Measurements from ENCODE around the gene ALB.

DNA sequence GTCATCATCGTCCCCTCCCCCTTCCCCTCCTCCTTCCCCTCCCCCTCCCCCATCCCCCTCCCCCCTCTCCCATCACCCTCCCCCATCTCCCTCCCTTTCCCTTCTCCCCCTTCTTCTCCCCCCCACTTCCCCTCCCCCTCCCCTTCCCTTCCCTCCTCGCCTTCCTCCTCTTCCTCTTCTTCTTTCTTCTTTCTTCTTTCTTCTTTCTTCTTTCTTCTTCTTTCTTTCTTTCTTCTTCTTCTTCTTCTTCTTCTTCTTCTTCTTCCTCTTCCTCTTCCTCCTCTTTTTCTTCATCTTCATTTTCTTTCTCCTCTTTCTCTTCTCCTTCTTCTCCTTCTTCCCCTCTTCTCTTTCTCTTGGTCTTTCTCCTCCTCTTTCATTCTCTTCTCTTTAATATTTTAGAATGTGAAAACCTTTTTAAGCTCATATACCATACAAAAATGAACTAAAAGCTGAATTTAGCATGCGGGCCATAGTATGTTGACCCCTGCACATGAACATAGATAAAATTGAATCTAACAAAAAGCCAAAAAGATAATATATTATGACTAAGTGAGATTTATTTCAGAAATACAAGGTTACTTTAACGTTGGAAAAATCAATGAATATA, 56.9 kb downstream of the ALB start:
- TF ChIP-seq, protein P1, sequence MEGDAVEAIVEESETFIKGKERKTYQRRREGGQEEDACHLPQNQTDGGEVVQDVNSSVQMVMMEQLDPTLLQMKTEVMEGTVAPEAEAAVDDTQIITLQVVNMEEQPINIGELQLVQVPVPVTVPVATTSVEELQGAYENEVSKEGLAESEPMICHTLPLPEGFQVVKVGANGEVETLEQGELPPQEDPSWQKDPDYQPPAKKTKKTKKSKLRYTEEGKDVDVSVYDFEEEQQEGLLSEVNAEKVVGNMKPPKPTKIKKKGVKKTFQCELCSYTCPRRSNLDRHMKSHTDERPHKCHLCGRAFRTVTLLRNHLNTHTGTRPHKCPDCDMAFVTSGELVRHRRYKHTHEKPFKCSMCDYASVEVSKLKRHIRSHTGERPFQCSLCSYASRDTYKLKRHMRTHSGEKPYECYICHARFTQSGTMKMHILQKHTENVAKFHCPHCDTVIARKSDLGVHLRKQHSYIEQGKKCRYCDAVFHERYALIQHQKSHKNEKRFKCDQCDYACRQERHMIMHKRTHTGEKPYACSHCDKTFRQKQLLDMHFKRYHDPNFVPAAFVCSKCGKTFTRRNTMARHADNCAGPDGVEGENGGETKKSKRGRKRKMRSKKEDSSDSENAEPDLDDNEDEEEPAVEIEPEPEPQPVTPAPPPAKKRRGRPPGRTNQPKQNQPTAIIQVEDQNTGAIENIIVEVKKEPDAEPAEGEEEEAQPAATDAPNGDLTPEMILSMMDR (IDR thresholded peaks at IDR 0.05), result no peak
- TF ChIP-seq POLR2A (IDR thresholded peaks at IDR 0.05; ENCODE audit: low read depth) (no peak), POLR2AphosphoS5 (IDR thresholded peaks at IDR 0.05) (no peak), EP300 (IDR thresholded peaks at IDR 0.05) (no peak)

Data from esophagus muscularis mucosa (tissue), 4 donors.